ENCODE results near the gene RNF208. TPM values are rescaled to one million over a fixed set of nuclear protein-coding genes. Genes with fewer than 3 reads are reported as not detected.
"Not testable (repeated sequence)": the region's sequence is repeated elsewhere in the genome, so short reads cannot be mapped to it uniquely, and the experiment has no call there.

RNF208 gene
- total RNA-seq, 1 donor from 2014 or later, result not detected

- Histone ChIP-seq H3K9ac (ENCODE audit: low read depth in 1 of 3, low read length in 3 of 3) (no peak overlapping the region), H3K27ac (ENCODE audit: low read depth, low read length) (no peak overlapping the region), H3K27me3 (ENCODE audit: control insufficient read depth in 3 of 3, insufficient read depth in 3 of 3, low read length in 3 of 3) (no peaks in the 10 kb centered on the region), H3K36me3 (ENCODE audit: control insufficient read depth in 3 of 3, insufficient read depth in 3 of 3, low read length in 3 of 3) (peaks cover 21 to 36% (median 33%) of the 10 kb centered on the region in 3 donors), H3K4me1 (ENCODE audit: control insufficient read depth in 3 of 3, insufficient read depth in 3 of 3, low read length in 3 of 3) (peaks cover 14 to 32% (median 27%) of the 10 kb centered on the region in 3 donors), H3K4me3 (ENCODE audit: low read length in 3 of 3) (no peak overlapping the region), H3K9me3 (ENCODE audit: control insufficient read depth in 3 of 3, low read length in 3 of 3) (no peaks in the 10 kb centered on the region)
Measured at GRCh38 chr9:137265496-137266161, 43.6 kb upstream of the RNF208 start.

DNA sequence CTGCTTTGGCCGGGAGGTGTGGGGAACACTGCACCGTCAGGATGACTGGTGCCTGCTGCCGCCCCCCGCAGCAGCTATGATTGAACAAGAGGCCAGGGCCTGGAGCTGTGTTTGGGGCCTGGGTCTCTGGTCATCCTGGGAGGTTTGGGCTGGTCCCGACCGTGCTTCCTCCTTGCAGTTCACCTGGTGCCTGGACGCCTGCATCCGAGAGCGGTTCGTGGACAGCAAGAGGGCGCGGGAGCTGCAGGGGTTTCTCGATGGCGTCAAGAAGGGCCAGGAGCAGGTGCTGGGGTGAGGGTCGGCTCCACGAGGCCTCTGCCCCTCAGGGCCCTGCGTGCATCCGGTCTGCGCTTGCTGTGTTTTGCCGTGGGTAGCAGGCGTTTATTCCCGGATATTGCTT is 42.0 kb upstream of the RNF208 start:
- Histone ChIP-seq H3K9me3 (ENCODE audit: control insufficient read depth in 3 of 3, low read length in 3 of 3) (no peaks in the 10 kb centered on the region), H3K27ac (ENCODE audit: low read depth, low read length) (no peak overlapping the region), H3K27me3 (ENCODE audit: control insufficient read depth in 3 of 3, insufficient read depth in 3 of 3, low read length in 3 of 3) (no peaks in the 10 kb centered on the region), H3K36me3 (ENCODE audit: control insufficient read depth in 3 of 3, insufficient read depth in 3 of 3, low read length in 3 of 3) (peaks cover 25 to 38% (median 34%) of the 10 kb centered on the region in 3 donors), H3K4me1 (ENCODE audit: control insufficient read depth in 3 of 3, insufficient read depth in 3 of 3, low read length in 3 of 3) (peaks cover 8 to 23% (median 18%) of the 10 kb centered on the region in 3 donors), H3K9ac (ENCODE audit: low read depth in 1 of 3, low read length in 3 of 3) (no peak overlapping the region), H3K4me3 (ENCODE audit: low read length in 3 of 3) (no peak overlapping the region)

GRCh38 chr9:137263506-137263905 is 41.5 kb upstream of the RNF208 start:
- H3K4me1 ChIP-seq (ENCODE audit: control insufficient read depth in 3 of 3, insufficient read depth in 3 of 3, low read length in 3 of 3), result peaks cover 2 to 17% (median 13%) of the 10 kb centered on the region in 3 donors
- H3K27ac ChIP-seq (ENCODE audit: low read depth, low read length), result no peak overlapping the region
- H3K9me3 ChIP-seq (ENCODE audit: control insufficient read depth in 3 of 3, low read length in 3 of 3), result no peaks in the 10 kb centered on the region
- H3K9ac ChIP-seq (ENCODE audit: low read depth in 1 of 3, low read length in 3 of 3), result no peak overlapping the region
- H3K4me3 ChIP-seq (ENCODE audit: low read length in 3 of 3), result no peak overlapping the region
- H3K27me3 ChIP-seq (ENCODE audit: control insufficient read depth in 3 of 3, insufficient read depth in 3 of 3, low read length in 3 of 3), result no peaks in the 10 kb centered on the region
- H3K36me3 ChIP-seq (ENCODE audit: control insufficient read depth in 3 of 3, insufficient read depth in 3 of 3, low read length in 3 of 3), result peaks cover 27 to 38% (median 35%) of the 10 kb centered on the region in 3 donors

- Histone ChIP-seq H3K9me3 (ENCODE audit: control insufficient read depth in 3 of 3, low read length in 3 of 3) (no peaks in the 10 kb centered on the region), H3K27me3 (ENCODE audit: control insufficient read depth in 3 of 3, insufficient read depth in 3 of 3, low read length in 3 of 3) (no peaks in the 10 kb centered on the region), H3K9ac (ENCODE audit: low read depth in 1 of 3, low read length in 3 of 3) (no peak overlapping the region), H3K4me3 (ENCODE audit: low read length in 3 of 3) (no peak overlapping the region), H3K36me3 (ENCODE audit: control insufficient read depth in 3 of 3, insufficient read depth in 3 of 3, low read length in 3 of 3) (peaks cover 31 to 38% (median 37%) of the 10 kb centered on the region in 3 donors), H3K4me1 (ENCODE audit: control insufficient read depth in 3 of 3, insufficient read depth in 3 of 3, low read length in 3 of 3) (peaks cover 0 to 11% (median 7%) of the 10 kb centered on the region in 3 donors), H3K27ac (ENCODE audit: low read depth, low read length) (no peak overlapping the region)
Measured at GRCh38 chr9:137262909-137263285, 40.9 kb upstream of the RNF208 start.

GRCh38 chr9:137262173-137262908 is 40.3 kb upstream of the RNF208 start:
- not testable (repeated sequence) for H3K27me3 ChIP-seq (ENCODE audit: control insufficient read depth in 3 of 3, insufficient read depth in 3 of 3, low read length in 3 of 3); H3K27ac ChIP-seq (ENCODE audit: low read depth, low read length); H3K4me3 ChIP-seq (ENCODE audit: low read length in 3 of 3); H3K9ac ChIP-seq (ENCODE audit: low read depth in 1 of 3, low read length in 3 of 3); H3K9me3 ChIP-seq (ENCODE audit: control insufficient read depth in 3 of 3, low read length in 3 of 3); H3K4me1 ChIP-seq (ENCODE audit: control insufficient read depth in 3 of 3, insufficient read depth in 3 of 3, low read length in 3 of 3)
- peaks cover 31 to 35% (median 35%) of the 10 kb centered on the region in 3 donors for H3K36me3 ChIP-seq (ENCODE audit: control insufficient read depth in 3 of 3, insufficient read depth in 3 of 3, low read length in 3 of 3)

DNA sequence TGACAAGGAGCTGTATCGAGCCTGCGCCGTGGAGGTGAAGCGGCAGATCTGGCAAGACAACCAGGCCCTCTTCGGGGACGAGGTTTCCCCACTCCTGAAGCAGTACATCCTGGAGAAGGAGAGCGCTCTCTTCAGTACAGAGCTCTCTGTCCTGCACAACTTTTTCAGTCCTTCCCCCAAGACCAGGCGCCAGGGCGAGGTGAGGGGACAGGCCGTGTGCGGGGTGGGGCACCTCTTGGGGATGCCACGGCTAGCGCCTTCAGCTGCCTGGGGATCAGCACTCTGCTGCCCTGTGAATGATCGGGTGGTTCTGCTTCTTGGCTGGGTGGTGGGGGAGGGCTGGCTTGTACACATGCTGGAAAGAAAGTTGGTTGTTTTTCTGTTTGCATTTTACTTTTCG is 34.8 kb upstream of the RNF208 start:
- Histone ChIP-seq H3K36me3 (ENCODE audit: control insufficient read depth in 3 of 3, insufficient read depth in 3 of 3, low read length in 3 of 3) (peaks cover 13 to 20% (median 17%) of the 10 kb centered on the region in 3 donors), H3K9me3 (ENCODE audit: control insufficient read depth in 3 of 3, low read length in 3 of 3) (no peaks in the 10 kb centered on the region), H3K9ac (ENCODE audit: low read depth in 1 of 3, low read length in 3 of 3) (peak overlapping the region in 1 of 3 donors; percentile 92), H3K4me3 (ENCODE audit: low read length in 3 of 3) (peak overlapping the region in 2 of 3 donors; percentile 91 to 96), H3K4me1 (ENCODE audit: control insufficient read depth in 3 of 3, insufficient read depth in 3 of 3, low read length in 3 of 3) (peaks cover 23 to 26% (median 23%) of the 10 kb centered on the region in 3 donors), H3K27ac (ENCODE audit: low read depth, low read length) (no peak overlapping the region), H3K27me3 (ENCODE audit: control insufficient read depth in 3 of 3, insufficient read depth in 3 of 3, low read length in 3 of 3) (no peaks in the 10 kb centered on the region)

- peaks cover 13 to 20% (median 17%) of the 10 kb centered on the region in 3 donors for H3K36me3 ChIP-seq (ENCODE audit: control insufficient read depth in 3 of 3, insufficient read depth in 3 of 3, low read length in 3 of 3)
- peaks cover 23 to 26% (median 23%) of the 10 kb centered on the region in 3 donors for H3K4me1 ChIP-seq (ENCODE audit: control insufficient read depth in 3 of 3, insufficient read depth in 3 of 3, low read length in 3 of 3)
- peak overlapping the region in 2 of 3 donors; percentile 87 to 92 for H3K9ac ChIP-seq (ENCODE audit: low read depth in 1 of 3, low read length in 3 of 3)
- H3K27me3 ChIP-seq (ENCODE audit: control insufficient read depth in 3 of 3, insufficient read depth in 3 of 3, low read length in 3 of 3), result no peaks in the 10 kb centered on the region
- peak overlapping the region; percentile 90 to 96 (median 91) for H3K4me3 ChIP-seq (ENCODE audit: low read length in 3 of 3)
- H3K9me3 ChIP-seq (ENCODE audit: control insufficient read depth in 3 of 3, low read length in 3 of 3), result no peaks in the 10 kb centered on the region
- H3K27ac ChIP-seq (ENCODE audit: low read depth, low read length), result no peak overlapping the region
Measured at GRCh38 chr9:137256362-137256761, 34.3 kb upstream of the RNF208 start.

- Histone ChIP-seq H3K27ac (ENCODE audit: low read depth, low read length) (peak overlapping the region; percentile 36), H3K27me3 (ENCODE audit: control insufficient read depth in 3 of 3, insufficient read depth in 3 of 3, low read length in 3 of 3) (no peaks in the 10 kb centered on the region), H3K9me3 (ENCODE audit: control insufficient read depth in 3 of 3, low read length in 3 of 3) (no peaks in the 10 kb centered on the region), H3K4me1 (ENCODE audit: control insufficient read depth in 3 of 3, insufficient read depth in 3 of 3, low read length in 3 of 3) (peaks cover 23 to 26% (median 23%) of the 10 kb centered on the region in 3 donors), H3K9ac (ENCODE audit: low read depth in 1 of 3, low read length in 3 of 3) (peak overlapping the region; percentile 87 to 92 (median 87)), H3K36me3 (ENCODE audit: control insufficient read depth in 3 of 3, insufficient read depth in 3 of 3, low read length in 3 of 3) (peaks cover 13 to 20% (median 17%) of the 10 kb centered on the region in 3 donors), H3K4me3 (ENCODE audit: low read length in 3 of 3) (peak overlapping the region; percentile 90 to 96 (median 91))
Measured at GRCh38 chr9:137255448-137256114, 33.5 kb upstream of the RNF208 start.

DNA sequence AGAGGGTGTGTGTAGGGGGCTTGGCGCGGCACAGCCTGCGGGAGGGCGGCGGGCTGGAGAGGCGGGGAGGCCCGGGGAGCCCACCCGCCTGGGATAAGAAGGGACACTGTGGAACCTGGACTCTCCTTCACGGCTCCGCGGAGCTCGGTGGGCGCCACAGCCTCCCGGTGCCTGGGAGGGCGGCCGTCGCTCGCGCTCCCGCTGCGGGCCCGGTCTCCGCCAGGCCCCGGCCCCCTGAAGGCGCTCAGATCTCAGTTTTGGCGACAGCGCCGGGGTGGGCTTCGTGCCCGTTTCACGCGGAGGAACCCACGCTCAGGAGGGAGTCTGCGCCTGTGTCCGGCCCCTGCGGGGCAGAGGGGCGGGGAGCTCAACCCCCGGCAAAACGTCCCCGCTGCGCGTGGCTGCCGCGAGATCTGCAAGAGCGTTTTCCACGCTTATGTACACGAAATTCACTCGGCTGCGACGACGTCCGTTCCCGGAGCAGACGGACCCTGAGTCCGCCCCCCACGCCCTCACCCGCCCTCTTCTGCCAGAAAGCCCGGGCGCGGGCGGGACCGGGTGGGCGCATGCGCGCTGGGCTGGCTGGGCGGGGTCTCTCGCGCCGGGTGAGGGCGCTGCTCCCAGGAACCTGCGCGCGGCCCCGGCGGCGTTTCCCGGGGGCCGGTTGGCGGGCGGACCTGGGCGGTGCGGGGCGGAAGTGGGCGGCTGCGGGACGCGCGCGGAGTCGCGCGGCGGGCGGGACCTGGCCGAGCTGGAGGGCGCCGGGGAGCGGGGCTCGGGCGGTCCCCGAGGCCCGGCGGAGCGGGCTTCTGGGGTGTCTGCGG is 32.8 kb upstream of the RNF208 start, which contains the start of gene NELFB:
NELFB (plus strand) TSS at position 704 of the 824 bp plus-strand sequence.
- no peaks in the 10 kb centered on the region for H3K27me3 ChIP-seq (ENCODE audit: control insufficient read depth in 3 of 3, insufficient read depth in 3 of 3, low read length in 3 of 3)
- H3K4me1 ChIP-seq (ENCODE audit: control insufficient read depth in 3 of 3, insufficient read depth in 3 of 3, low read length in 3 of 3), result peaks cover 23 to 32% (median 28%) of the 10 kb centered on the region in 3 donors
- H3K9ac ChIP-seq (ENCODE audit: low read depth in 1 of 3, low read length in 3 of 3), result peak within 1 kb of the TSS; percentile 87 to 92 (median 87)
- peaks cover 13 to 20% (median 17%) of the 10 kb centered on the region in 3 donors for H3K36me3 ChIP-seq (ENCODE audit: control insufficient read depth in 3 of 3, insufficient read depth in 3 of 3, low read length in 3 of 3)
- H3K27ac ChIP-seq (ENCODE audit: low read depth, low read length), result peak within 1 kb of the TSS; percentile 54
- H3K9me3 ChIP-seq (ENCODE audit: control insufficient read depth in 3 of 3, low read length in 3 of 3), result no peaks in the 10 kb centered on the region
- peak within 1 kb of the TSS; percentile 90 to 96 (median 91) for H3K4me3 ChIP-seq (ENCODE audit: low read length in 3 of 3)
